ENCODE data around the gene CCDC78.

CCDC78 gene

DNA sequence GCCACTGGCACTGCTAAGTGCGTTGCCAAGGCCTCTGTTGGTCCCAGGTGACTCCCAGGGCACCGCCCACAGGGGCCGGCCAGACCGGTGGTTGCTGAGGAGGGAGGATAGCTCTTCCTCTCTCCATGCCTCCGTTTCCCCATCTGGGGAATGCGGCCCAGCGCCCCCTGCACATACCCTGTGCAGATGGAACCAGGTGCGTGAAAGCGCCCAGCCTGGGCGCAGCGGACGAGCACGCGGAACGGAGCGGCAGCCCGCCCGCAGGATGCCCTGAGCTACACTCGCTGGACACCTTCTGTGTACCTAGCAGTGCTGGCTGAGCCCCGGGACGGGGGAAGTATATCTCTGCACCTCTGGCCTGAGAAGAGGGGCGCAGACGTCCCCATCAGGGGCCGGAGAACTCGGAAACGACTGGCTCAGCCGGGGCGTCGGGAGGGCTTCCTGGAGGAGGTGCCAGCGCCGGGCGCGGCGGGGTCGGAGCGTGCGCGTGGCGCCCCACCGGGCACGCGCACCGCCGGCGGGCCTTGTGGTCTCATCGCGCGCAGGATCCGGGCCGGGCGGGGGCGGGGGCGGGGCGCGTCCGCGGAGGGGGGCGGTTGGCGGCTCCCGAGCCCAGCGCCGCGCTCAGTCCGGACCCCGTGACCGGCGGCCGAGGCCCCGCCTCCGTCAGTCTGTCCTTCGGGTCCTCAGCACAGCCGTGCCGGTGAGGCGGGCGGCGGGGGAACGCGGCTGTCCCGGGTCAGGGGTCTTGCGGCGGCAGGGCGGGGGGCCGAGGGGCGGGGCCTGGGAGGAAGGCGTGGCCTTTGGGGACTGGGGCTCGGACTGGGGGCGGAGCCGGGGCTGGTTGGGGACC, at the start of gene CCDC78, which contains the start of gene HAGHL:
CCDC78 (minus strand) TSS at position 6 of the 853 bp plus-strand sequence. CDS start 76 bp downstream, outside the sequence.
HAGHL (plus strand) TSS at position 669 of the 853 bp plus-strand sequence. CDS start 404 bp downstream, outside the sequence.
- DNase-seq = peak; percentile 83

DNA sequence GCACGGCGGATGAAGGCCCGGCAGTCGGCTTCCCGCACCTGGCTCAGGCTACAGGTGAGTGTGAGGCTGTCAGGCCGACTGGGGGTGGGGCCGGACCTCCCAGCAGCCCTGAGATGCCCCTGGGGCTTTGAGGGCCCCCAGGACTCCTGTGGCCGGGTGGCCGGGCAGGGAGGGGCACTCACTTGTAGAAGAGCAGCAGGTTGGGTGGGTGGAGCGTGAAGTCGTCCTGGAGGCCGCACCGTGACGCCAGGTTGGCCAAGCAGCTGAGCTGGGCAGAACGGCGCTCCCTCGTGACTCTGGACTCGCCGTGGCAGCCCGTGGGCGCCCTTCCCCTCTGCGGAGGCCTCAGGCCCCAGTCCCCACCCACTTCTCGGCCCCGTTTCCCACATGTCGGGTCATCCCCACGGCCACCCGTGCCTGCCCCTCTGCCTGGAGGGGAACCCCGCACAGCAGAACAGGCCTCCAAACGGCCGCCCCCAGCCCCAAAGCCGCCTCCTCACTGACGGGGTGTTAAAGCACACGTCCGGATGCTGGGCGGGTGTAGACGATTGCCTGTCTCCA, 49.1 kb upstream of the CCDC78 start:
- no peak for DNase-seq

- peak; percentile 68 for DNase-seq
Measured at GRCh38 chr16:774086-775001, 48.1 kb upstream of the CCDC78 start.

- no peak for DNase-seq
Measured at GRCh38 chr16:772959-773358, 46.7 kb upstream of the CCDC78 start.

GRCh38 chr16:770411-770810, 44.2 kb upstream of the CCDC78 start:
- no peak for DNase-seq

- DNase-seq = no peak
Measured at GRCh38 chr16:769934-770333, 43.7 kb upstream of the CCDC78 start.

DNA sequence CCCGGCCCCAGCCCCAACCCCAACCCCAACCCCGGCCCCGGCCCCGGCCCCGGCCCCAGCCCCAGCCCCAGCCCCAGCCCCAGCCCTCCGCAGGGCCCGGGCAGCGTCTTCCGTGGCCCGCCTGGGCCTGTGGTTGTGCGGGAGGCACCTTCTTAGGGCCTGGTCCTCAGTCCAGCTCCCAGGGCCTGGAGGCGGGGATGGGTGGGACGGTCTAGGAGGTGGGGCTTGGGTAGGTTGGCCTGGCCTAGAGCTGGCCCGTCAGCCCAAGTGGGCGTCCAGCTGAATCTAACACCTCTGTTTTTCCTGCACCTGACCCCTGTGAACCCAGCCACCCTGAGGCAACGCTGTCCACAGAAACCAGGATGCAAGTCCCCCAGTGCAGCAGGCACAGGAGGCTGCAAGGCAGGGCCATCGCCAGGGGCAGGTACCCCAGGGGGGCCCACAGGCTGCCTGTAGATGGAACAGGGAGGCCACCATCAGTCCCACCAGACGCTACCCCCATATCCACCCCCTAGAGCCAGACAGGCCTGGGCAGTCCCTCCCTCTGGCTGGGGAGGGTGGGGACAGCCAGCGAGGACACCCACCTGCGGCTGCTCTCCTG, 43.0 kb upstream of the CCDC78 start:
- no peak for DNase-seq

- DNase-seq = no peak
Measured at GRCh38 chr16:768428-768827, 42.2 kb upstream of the CCDC78 start.

DNA sequence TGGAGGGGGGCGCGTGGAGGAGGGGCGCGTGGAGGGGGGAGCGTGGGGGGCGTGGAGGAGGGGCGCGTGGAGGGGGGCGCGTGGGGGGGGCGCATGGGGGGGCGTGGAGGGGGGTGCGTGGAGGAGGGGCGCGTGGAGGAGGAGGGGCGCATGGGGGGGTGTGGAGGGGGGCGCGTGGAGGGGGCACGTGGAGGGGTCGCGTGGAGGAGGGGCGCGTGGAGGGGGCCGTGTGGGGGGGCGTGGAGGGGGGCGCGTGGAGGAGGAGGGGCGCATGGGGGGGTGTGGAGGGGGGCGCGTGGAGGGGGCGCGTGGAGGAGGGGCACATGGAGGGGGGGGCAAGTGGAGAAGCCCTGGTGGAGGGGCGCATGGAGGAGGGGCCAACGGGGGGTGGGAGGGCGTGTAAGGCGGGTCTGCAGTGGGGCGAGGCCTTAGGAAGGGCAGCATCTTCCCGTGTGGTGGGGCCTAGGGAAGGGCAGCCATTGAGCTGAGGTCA, 41.5 kb upstream of the CCDC78 start:
- no peak for DNase-seq

DNA sequence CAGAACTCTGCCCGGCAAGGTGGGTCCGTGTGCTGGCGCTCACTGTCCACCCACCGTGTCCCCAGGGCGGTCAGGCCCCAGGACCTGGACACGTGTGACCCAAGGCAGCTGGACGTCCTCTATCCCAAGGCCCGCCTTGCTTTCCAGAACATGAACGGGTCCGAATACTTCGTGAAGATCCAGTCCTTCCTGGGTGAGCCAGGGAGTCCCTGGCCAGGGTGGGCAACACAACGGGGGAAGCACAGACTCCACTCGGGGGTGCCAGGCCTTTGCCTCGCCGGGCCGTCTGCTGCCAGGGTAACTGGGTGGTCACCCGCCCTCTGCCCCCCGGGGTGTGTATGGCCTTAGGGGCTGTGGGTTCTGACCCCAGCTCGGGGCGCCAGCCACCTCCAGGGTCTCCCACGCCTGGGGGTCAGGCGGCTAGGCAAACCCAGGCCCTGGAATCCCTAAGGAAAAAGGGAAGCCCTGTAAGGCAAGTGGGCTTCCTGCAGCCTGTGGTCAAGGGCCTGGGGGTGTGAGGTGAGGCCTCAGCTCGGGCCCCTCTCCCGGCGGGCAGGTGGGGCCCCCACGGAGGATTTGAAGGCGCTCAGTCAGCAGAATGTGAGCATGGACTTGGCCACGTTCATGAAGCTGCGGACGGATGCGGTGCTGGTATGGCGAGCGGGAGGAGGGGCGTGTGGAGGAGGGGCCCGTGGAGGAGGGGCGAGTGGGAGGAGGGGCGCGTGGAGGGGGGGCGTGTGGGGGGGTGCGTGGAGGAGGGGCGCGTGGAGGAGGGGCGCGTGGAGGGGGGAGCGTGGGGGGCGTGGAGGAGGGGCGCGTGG, 40.8 kb upstream of the CCDC78 start:
- DNase-seq = no peak

- no peak for DNase-seq
Measured at GRCh38 chr16:766008-766819, 40.0 kb upstream of the CCDC78 start.

DNA sequence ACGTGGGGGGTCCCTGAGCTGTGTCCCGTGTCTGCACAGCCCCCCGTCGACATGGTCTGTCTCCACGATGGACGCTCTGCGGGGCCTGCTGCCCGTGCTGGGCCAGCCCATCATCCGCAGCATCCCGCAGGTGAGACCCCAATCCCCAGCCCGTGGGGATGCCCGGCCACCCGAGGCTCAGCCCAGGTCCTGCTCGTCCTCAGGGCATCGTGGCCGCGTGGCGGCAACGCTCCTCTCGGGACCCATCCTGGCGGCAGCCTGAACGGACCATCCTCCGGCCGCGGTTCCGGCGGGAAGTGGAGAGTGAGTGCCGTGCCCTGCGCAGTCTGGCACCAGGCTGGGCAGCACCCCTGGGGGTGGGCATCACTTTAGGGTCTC, 39.2 kb upstream of the CCDC78 start:
- DNase-seq = no peak

- DNase-seq = no peak
Measured at GRCh38 chr16:764848-765487, 38.7 kb upstream of the CCDC78 start.

DNA sequence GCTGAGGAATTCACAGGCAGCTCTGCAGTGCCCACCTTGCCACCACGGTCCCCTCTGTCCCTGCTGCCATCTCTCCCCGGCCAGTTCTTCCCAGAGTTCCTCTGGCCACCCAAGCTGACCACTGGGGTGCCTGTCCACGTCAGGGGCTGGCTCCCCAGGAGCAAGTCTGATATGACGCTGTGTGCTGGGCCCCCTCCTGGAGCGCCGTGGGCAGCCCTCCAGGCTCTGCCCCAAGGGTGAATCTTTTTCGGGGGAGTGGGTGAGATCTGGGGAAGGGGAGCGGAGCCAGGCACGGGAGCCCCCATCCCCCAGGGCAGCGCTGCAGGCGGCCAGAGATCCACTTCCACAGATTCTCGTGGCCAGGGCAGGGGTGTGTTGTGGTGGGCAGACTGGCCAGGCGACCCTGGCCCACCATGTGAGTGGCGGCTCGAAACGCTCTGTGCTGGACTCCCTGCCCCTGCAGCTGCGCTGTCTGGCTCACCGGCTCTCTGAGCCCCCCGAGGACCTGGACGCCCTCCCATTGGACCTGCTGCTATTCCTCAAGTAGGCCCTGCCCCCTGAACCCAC, 38.0 kb upstream of the CCDC78 start:
- DNase-seq = no peak

DNA sequence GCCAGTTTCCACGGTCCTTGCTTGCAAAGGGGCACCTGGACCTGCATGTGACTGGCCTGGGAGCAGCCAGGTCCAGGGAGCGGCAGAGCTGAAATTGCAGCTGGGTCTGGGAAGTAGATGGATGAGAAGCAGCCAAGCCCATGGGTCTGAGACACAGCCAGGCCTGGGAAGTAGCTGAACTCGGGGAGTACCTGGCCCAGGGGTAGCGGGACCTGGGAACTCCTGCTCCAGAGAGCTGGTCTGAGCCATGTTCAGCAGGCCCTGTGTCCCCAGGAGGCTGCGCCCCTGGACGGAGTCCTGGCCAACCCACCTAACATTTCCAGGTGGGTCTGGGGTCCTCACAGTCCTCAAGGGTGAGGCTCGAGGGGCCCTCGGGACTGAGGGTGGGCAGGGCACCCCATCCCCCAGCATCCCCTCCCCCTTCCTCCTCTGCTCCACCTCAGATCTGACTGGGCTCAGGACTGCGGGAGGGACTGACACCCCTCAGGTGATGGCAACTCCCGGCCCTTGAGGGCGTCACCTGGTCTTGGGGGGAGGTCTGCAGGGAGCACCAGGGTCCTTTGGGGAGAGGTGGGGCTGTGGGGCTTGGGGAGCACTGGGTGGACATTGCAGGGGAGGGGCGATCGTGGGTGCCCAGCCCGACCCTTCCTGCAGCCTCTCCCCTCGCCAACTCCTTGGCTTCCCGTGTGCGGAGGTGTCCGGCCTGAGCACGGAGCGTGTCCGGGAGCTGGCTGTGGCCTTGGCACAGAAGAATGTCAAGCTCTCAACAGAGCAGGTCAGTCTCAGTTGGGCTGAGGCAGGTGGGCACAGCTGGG, 37.3 kb upstream of the CCDC78 start:
- no peak for DNase-seq

GRCh38 chr16:762595-763268, 36.5 kb upstream of the CCDC78 start:
- DNase-seq = no peak

DNA sequence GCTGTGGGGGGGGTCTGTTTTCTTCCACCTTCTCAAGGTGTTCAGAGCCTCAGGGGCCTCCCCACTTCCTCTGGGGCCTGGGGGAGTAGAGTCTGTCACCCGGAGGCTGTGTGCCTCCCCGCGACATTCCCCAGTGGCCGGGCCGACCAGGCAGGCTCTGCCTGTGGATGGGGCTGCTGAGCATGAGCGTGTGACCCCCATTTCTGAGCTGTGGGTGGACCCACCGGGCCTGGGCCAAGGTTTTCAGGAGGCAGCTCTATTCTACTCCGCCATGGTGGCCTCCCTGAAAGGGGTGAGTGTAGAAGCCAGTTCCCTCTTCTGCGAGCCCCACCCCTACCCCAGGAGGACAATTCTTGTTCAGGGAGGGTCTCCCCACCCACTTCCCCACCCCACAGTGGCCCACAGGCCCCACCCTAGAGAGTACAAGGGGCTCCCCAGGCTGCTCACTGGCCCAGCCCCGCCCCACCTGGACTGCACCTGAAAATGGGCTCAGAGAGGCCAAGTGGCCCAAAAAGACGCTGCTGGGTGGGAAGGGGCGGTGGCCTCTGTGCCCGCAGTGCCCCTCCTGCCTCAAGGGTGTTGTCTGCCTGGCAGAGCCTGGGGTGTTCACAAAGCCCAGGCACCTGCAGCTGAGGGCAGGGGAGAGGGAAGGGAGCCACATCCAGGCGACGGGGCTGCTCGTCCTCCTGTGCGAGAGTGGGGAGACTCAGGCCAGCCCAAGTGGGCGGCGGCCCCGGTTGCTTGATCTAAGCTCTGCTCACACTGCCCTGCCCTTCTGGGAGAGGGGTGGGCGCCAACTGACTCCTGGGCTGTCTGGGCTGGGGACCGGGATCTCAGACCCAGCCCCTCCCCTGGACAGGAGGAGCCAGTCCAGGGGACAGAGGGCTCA, 35.6 kb upstream of the CCDC78 start:
- DNase-seq = no peak

Data from RPMI8226 (cell line).